Right atrium auricular region (tissue), 2 donors: Measurements from ENCODE around the gene RNFT2. TPM values are rescaled to one million over a fixed set of nuclear protein-coding genes. Genes with fewer than 3 reads are reported as not detected.
"Not testable (repeated sequence)": the region's sequence is repeated elsewhere in the genome, so short reads cannot be mapped to it uniquely, and the experiment has no call there.

ENCODE experiments used
- DNase-seq: peaks from one replicate; pipeline ENCODE4 v3.0.0-alpha.2; 2019; ENCODE audit warnings: low spot score
- H3K27ac ChIP-seq, 2 donors: fragments of 200-600 bp; sonication (generic); 1 replicate in 1 of 2; 2 replicates in 1 of 2; pipeline ENCODE4 v1.5.1; 2016 to 2019
- H3K27me3 ChIP-seq, 2 donors: fragments of 200-600 bp; sonication (generic); one replicate each; pipeline versions ENCODE4 v1.5.1 to v1.6.0; 2017 to 2019
- H3K36me3 ChIP-seq: fragments of 200-600 bp; sonication (generic); one replicate; pipeline ENCODE4 v1.5.1; 2016
- H3K4me1 ChIP-seq, 2 donors: fragments of 200-600 bp; sonication (generic); one replicate each; pipeline versions ENCODE4 v1.5.1 to v1.6.0; 2017 to 2019
- H3K4me3 ChIP-seq, 2 donors: fragments of 200-600 bp; sonication (generic); 1 replicate in 1 of 2; 2 replicates in 1 of 2; pipeline ENCODE4 v1.5.1; 2017 to 2019; ENCODE audit warnings: mild to moderate bottlenecking in 1 of 2, moderate library complexity in 1 of 2
- H3K9me3 ChIP-seq, 2 donors: fragments of 200-600 bp; sonication (generic); one replicate each; pipeline ENCODE4 v1.5.1; 2019
- total RNA-seq, 2 donors: library from RNA; depleted of rRNA; stranded (reverse); fragments of >200 nt; gene quantifications; one replicate each; pipeline ENCODE4 v1.1.0, GENCODE V29; 2016
- TF ChIP-seq, protein P1 (sequence below), 2 donors: fragments of 200-600 bp; sonication (generic); IDR thresholded peaks; one replicate each; pipeline ENCODE4 v1.5.1; 2019; ENCODE audit warnings: antibody characterized with exemption in 2 of 2

RNFT2 gene
- total RNA-seq, 2 donors from 2014 or later = 0.89 to 1.1 TPM

- Histone ChIP-seq H3K4me3 (no peak overlapping the region), H3K4me1 (no peaks in the 10 kb centered on the region), H3K36me3 (no peaks in the 10 kb centered on the region), H3K27me3 (no peaks in the 10 kb centered on the region), H3K27ac (no peak overlapping the region), H3K9me3 (no peaks in the 10 kb centered on the region)
- DNase-seq = no peak
- TF ChIP-seq, protein P1, sequence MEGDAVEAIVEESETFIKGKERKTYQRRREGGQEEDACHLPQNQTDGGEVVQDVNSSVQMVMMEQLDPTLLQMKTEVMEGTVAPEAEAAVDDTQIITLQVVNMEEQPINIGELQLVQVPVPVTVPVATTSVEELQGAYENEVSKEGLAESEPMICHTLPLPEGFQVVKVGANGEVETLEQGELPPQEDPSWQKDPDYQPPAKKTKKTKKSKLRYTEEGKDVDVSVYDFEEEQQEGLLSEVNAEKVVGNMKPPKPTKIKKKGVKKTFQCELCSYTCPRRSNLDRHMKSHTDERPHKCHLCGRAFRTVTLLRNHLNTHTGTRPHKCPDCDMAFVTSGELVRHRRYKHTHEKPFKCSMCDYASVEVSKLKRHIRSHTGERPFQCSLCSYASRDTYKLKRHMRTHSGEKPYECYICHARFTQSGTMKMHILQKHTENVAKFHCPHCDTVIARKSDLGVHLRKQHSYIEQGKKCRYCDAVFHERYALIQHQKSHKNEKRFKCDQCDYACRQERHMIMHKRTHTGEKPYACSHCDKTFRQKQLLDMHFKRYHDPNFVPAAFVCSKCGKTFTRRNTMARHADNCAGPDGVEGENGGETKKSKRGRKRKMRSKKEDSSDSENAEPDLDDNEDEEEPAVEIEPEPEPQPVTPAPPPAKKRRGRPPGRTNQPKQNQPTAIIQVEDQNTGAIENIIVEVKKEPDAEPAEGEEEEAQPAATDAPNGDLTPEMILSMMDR (IDR thresholded peaks at IDR 0.05) = no peak
Observed at GRCh38 chr12:116774020-116774419, 35.9 kb downstream of the RNFT2 start.

- Histone ChIP-seq H3K4me3 (no peak overlapping the region), H3K27ac (no peak overlapping the region), H3K36me3 (no peaks in the 10 kb centered on the region), H3K9me3 (no peaks in the 10 kb centered on the region), H3K27me3 (no peaks in the 10 kb centered on the region), H3K4me1 (no peaks in the 10 kb centered on the region)
- no peak for DNase-seq
- TF ChIP-seq, protein P1 (IDR thresholded peaks at IDR 0.05) = no peak
Observed at GRCh38 chr12:116777245-116777644, 39.1 kb downstream of the RNFT2 start.

GRCh38 chr12:116779597-116779996 is 41.5 kb downstream of the RNFT2 start:
- no peak overlapping the region for H3K4me3 ChIP-seq
- H3K9me3 ChIP-seq = no peaks in the 10 kb centered on the region
- TF ChIP-seq, protein P1 (IDR thresholded peaks at IDR 0.05) = no peak
- no peaks in the 10 kb centered on the region for H3K27me3 ChIP-seq
- H3K36me3 ChIP-seq = no peaks in the 10 kb centered on the region
- H3K4me1 ChIP-seq = no peaks in the 10 kb centered on the region
- no peak for DNase-seq
- no peak overlapping the region for H3K27ac ChIP-seq

DNA sequence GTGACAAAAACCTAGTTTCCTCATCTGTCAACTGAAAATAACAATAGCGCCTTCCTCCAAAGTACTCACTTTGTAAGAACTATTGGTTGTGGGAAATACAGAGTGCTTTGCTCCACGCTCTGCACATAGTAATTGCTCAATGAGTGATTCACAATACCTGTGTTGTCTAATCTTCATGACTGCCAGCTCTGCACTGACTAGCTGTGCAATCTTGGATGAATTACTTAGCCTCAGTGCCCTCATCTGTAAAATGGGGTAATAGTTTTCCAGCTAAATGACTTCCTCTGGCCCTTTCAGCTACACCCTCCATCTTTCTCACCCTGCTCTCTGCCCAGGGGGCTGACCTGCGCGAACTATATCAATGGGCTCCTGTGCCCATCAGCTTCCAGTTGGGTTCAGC is 42.8 kb downstream of the RNFT2 start:
- TF ChIP-seq, protein P1 (IDR thresholded peaks at IDR 0.05) = no peak
- no peak for DNase-seq
- no peaks in the 10 kb centered on the region for H3K36me3 ChIP-seq
- H3K27ac ChIP-seq = no peak overlapping the region
- H3K4me3 ChIP-seq = no peak overlapping the region
- H3K9me3 ChIP-seq = no peaks in the 10 kb centered on the region
- no peaks in the 10 kb centered on the region for H3K4me1 ChIP-seq
- no peaks in the 10 kb centered on the region for H3K27me3 ChIP-seq

DNA sequence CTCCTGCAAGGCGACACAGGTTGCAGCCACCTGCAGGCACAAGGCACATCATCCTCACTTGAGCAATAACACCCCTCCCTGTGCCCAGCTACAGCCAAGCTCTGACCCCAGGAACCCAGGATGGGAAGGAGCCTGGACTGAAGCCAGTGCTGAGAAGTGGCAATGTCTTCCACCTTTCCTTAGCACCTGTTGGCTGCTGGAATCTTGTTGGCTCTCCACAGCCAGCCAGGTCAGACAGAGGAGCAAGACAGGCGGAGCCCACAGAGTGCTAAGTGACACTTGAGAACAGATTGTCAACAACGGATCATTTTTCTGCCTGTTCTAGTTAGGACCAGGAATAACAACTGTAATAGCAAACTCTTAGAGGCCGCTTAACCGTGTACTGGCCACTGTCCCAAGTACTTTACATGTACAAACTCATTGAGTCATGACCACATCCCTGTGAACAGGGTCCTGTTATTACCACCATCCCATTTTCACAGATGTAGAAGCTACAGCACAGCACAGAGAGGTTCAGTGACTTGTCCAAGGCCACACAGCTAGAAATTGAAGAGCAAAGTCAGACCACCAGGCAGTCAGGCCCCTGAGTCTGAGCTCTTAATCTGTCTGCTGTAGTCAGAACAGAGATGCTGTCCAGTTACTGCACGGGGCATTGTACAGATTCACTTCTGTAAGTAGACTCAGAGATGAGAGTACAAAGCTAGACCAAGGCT is 45.6 kb downstream of the RNFT2 start:
- H3K4me3 ChIP-seq = no peak overlapping the region
- TF ChIP-seq, protein P1 (IDR thresholded peaks at IDR 0.05) = no peak
- H3K27ac ChIP-seq = no peak overlapping the region
- no peaks in the 10 kb centered on the region for H3K36me3 ChIP-seq
- no peaks in the 10 kb centered on the region for H3K4me1 ChIP-seq
- no peaks in the 10 kb centered on the region for H3K27me3 ChIP-seq
- H3K9me3 ChIP-seq = no peaks in the 10 kb centered on the region
- no peak for DNase-seq

GRCh38 chr12:116784238-116784612 is 46.1 kb downstream of the RNFT2 start:
- Histone ChIP-seq H3K36me3 (no peaks in the 10 kb centered on the region), H3K27ac (no peak overlapping the region), H3K9me3 (no peaks in the 10 kb centered on the region), H3K27me3 (no peaks in the 10 kb centered on the region), H3K4me1 (no peaks in the 10 kb centered on the region), H3K4me3 (no peak overlapping the region)
- DNase-seq = no peak
- TF ChIP-seq, protein P1 (IDR thresholded peaks at IDR 0.05) = no peak

GRCh38 chr12:116789562-116789961 is 51.4 kb downstream of the RNFT2 start:
- not testable (repeated sequence) for H3K36me3 ChIP-seq, H3K27me3 ChIP-seq, H3K4me1 ChIP-seq, H3K4me3 ChIP-seq, H3K27ac ChIP-seq, H3K9me3 ChIP-seq, DNase-seq
